HCT116 (cell line): ENCODE results near the gene ADGRF5. TPM values are rescaled to one million over a fixed set of nuclear protein-coding genes. Genes with fewer than 3 reads are reported as not detected.

ENCODE experiments used
- ATAC-seq: fragments of 200-7000 bp; cut with Tn5 transposase; 2 replicates; pipeline ENCODE4 v1.9.1; 2020; ENCODE audit warnings: mild to moderate bottlenecking, moderate library complexity
- BruUV-seq: library from RNA; stranded (reverse); fragments of 400-500 nt; replicated peaks from 2 replicates; lab custom pipeline; 2021; lab: Mats Ljungman, UMichigan
- CTCF ChIA-PET: fragments of 300-600 bp; sonication (Branson Sonifier 250); formaldehyde crosslinking; loops from one replicate; lab custom pipeline; 2021; ENCODE audit warnings: antibody characterized with exemption; lab: Charles Lee
- POLR2A ChIA-PET: fragments of 300-600, 350-600 bp; sonication (Branson Sonifier 250); formaldehyde crosslinking; loops from one replicate; lab custom pipeline; 2021; ENCODE audit warnings: antibody characterized with exemption; lab: Charles Lee
- RAD21 ChIA-PET, 2 experiments: fragments of 300-600 bp; sonication (Branson Sonifier 250); formaldehyde crosslinking; loops; one replicate each; lab custom pipeline; 2023; ENCODE audit warnings: low total read pairs in 2 of 2; ENCODE audit not compliant: uncharacterized antibody in 2 of 2, unreplicated experiment in 2 of 2, low non-redundant PET in 1 of 2; lab: Charles Lee
- DNase-seq: peaks from one replicate; pipeline ENCODE4 v3.0.0-alpha.2; 2010; ENCODE audit warnings: low read depth, low spot score
- H2AFZ ChIP-seq: fragments of 200-600 bp; shearing (Covaris generic), sonication (generic); 2 replicates; pipeline ENCODE4 v1.6.1; 2017; ENCODE audit warnings: low read depth, mixed run types, mixed read lengths, antibody characterized with exemption, low read length; ENCODE audit not compliant: poor library complexity, severe bottlenecking
- H3K27ac ChIP-seq: 2 replicates; pipeline ENCODE4 v1.5.1; 2012; ENCODE audit warnings: low read depth, low read length
- H3K27me3 ChIP-seq: fragments of 200-600 bp; sonication (generic); 2 replicates; pipeline ENCODE4 v1.6.1; 2016; ENCODE audit warnings: mixed run types, low read length, mixed read lengths; ENCODE audit not compliant: insufficient read depth
- H3K36me3 ChIP-seq, 2 experiments: fragments of 200-500 bp in 1 of 2; fragments of 200-600 bp in 1 of 2; sonication (Bioruptor generic) in 1 of 2; sonication (generic) in 1 of 2; 2 replicates each; pipeline versions ENCODE4 v1.5.1 to v1.6.1; 2014 to 2016; ENCODE audit warnings: low read length in 2 of 2, inconsistent platforms in 1 of 2, mixed read lengths in 1 of 2, mixed run types in 1 of 2; ENCODE audit not compliant: insufficient read depth in 2 of 2, control insufficient read depth in 1 of 2
- H3K4me1 ChIP-seq, 2 experiments: fragments of 200-600 bp in 1 of 2; sonication (generic) in 1 of 2; 2 replicates each; pipeline versions ENCODE4 v1.5.1 to v1.6.1; 2012 to 2017; ENCODE audit warnings: low read length in 2 of 2, inconsistent platforms in 1 of 2, mild to moderate bottlenecking in 1 of 2, mixed read lengths in 1 of 2, mixed run types in 1 of 2, moderate library complexity in 1 of 2; ENCODE audit not compliant: insufficient read depth in 2 of 2, control insufficient read depth in 1 of 2
- H3K4me2 ChIP-seq: fragments of 200-600 bp; sonication (generic); 2 replicates; pipeline ENCODE4 v1.6.1; 2017; ENCODE audit warnings: mixed run types, low read length, mixed read lengths
- H3K4me3 ChIP-seq, 2 experiments: fragments of 200-600 bp in 1 of 2; sonication (generic) in 1 of 2; replicated peaks in 1 of 2; 2 replicates each; pipeline ENCODE4 v1.5.1; 2011 to 2016; ENCODE audit warnings: low read length in 2 of 2, control low read depth in 1 of 2, low read depth in 1 of 2, mild to moderate bottlenecking in 1 of 2, mixed read lengths in 1 of 2, mixed run types in 1 of 2
- H3K79me2 ChIP-seq: fragments of 200-600 bp; sonication (generic); 2 replicates; pipeline ENCODE4 v1.6.1; 2017; ENCODE audit warnings: mild to moderate bottlenecking, mixed run types, low read length, moderate library complexity, mixed read lengths; ENCODE audit not compliant: insufficient read depth
- H3K9ac ChIP-seq: fragments of 200-600 bp; sonication (generic); 2 replicates; pipeline ENCODE4 v1.6.1; 2016; ENCODE audit warnings: low read length, mixed read lengths
- H3K9me2 ChIP-seq: fragments of 200-600 bp; sonication (generic), shearing (Covaris generic); 2 replicates; pipeline ENCODE4 v1.6.1; 2017; ENCODE audit warnings: mixed run types, mild to moderate bottlenecking, moderate library complexity; ENCODE audit not compliant: insufficient read depth
- H3K9me3 ChIP-seq, 2 experiments: fragments of 200-500 bp in 1 of 2; fragments of 200-600 bp in 1 of 2; sonication (Bioruptor generic) in 1 of 2; sonication (generic) in 1 of 2; 2 replicates each; pipeline ENCODE4 v1.6.1; 2014 to 2017; ENCODE audit warnings: low read length in 2 of 2, mixed read lengths in 2 of 2, inconsistent platforms in 1 of 2, low read depth in 1 of 2, mild to moderate bottlenecking in 1 of 2, mixed run types in 1 of 2, moderate library complexity in 1 of 2; ENCODE audit not compliant: control insufficient read depth in 1 of 2, insufficient read depth in 1 of 2
- H4K20me1 ChIP-seq: fragments of 200-600 bp; sonication (generic), shearing (Covaris generic); 2 replicates; pipeline ENCODE4 v1.6.1; 2017; ENCODE audit warnings: mixed run types, mild to moderate bottlenecking, moderate library complexity; ENCODE audit not compliant: insufficient read depth
- CBX3 ChIP-seq: IDR thresholded peaks from 2 replicates; pipeline ENCODE4 v1.6.1; 2012; ENCODE audit warnings: low read depth
- EZH2 ChIP-seq: fragments of 200-600 bp; sonication (generic); IDR thresholded peaks from 2 replicates; pipeline ENCODE4 v1.6.1; 2017; ENCODE audit warnings: antibody characterized with exemption, mixed run types
- JUND ChIP-seq: IDR thresholded peaks from 2 replicates; pipeline ENCODE4 v1.6.1; 2012
- MAX ChIP-seq: IDR thresholded peaks from 2 replicates; pipeline ENCODE4 v1.6.1; 2012
- REST ChIP-seq: IDR thresholded peaks from 2 replicates; pipeline ENCODE4 v1.6.1; 2012; ENCODE audit warnings: low read depth
- SP1 ChIP-seq: IDR thresholded peaks from 2 replicates; pipeline ENCODE4 v1.6.1; 2012; ENCODE audit warnings: low read depth
- ZFX ChIP-seq: fragments of 450-650 bp; IDR thresholded peaks from 2 replicates; pipeline ENCODE4 v1.6.1; 2017
- intact Hi-C: fragments of 100-400 bp; cut with micrococcal nuclease; formaldehyde crosslinking; loops from 2 replicates; pipeline ENCODE4 v1.10.0; 2022
- total RNA-seq: library from RNA; stranded (reverse); gene quantifications from one replicate; pipeline ENCODE4 v1.2.1, GENCODE V29; 2021; ENCODE audit not compliant: unreplicated experiment

ADGRF5 gene
- total RNA-seq, 1 experiment from 2014 or later = 0.17 TPM

GRCh38 chr6:46949632-46950280 is 28.0 kb upstream of the ADGRF5 start:
- BruUV-seq = no TSS peak
- intact Hi-C loops = no loop called here
- no peaks in the 10 kb centered on the region for H3K36me3 ChIP-seq
- no peaks in the 10 kb centered on the region for H3K4me1 ChIP-seq
- no peak for DNase-seq
- H3K4me3 ChIP-seq = no peak overlapping the region
- ChIA-PET RAD21 (no interaction called here), POLR2A (no interaction called here), CTCF (no interaction called here)
- ATAC-seq = no peak
- H3K9ac ChIP-seq = no peak overlapping the region
- H3K9me2 ChIP-seq = no peaks in the 10 kb centered on the region
- TF ChIP-seq ZFX = no peak
- H3K9me3 ChIP-seq = no peaks in the 10 kb centered on the region
- H3K27me3 ChIP-seq = no peaks in the 10 kb centered on the region
- no peaks in the 10 kb centered on the region for H3K79me2 ChIP-seq
- no peak overlapping the region for H3K27ac ChIP-seq
- no peak overlapping the region for H3K4me2 ChIP-seq
- no peaks in the 10 kb centered on the region for H4K20me1 ChIP-seq
- no peak overlapping the region for H2AFZ ChIP-seq

GRCh38 chr6:46948699-46949098 is 27.0 kb upstream of the ADGRF5 start:
- Histone ChIP-seq H3K27ac (no peak overlapping the region), H3K4me2 (no peak overlapping the region), H3K4me3 (no peak overlapping the region), H3K9me3 (no peaks in the 10 kb centered on the region)
- BruUV-seq = no TSS peak
- intact Hi-C loops = no loop called here
- TF ChIP-seq SP1 = no peak
- no peak for TF ChIP-seq ZFX
- TF ChIP-seq EZH2 = no peak
- no peak for TF ChIP-seq CBX3
- TF ChIP-seq REST = no peak
- TF ChIP-seq MAX = no peak
- TF ChIP-seq JUND = no peak
- TF ChIP-seq, all 23 proteins: peak for 0
- ChIA-PET POLR2A (no interaction called here), CTCF (no interaction called here), RAD21 (no interaction called here)
- H3K9ac ChIP-seq = no peak overlapping the region
- ATAC-seq (no peak), DNase-seq (no peak)
- H3K27me3 ChIP-seq = no peaks in the 10 kb centered on the region
- H3K4me1 ChIP-seq = no peaks in the 10 kb centered on the region
- no peaks in the 10 kb centered on the region for H3K9me2 ChIP-seq
- no peaks in the 10 kb centered on the region for H3K36me3 ChIP-seq
- H4K20me1 ChIP-seq = no peaks in the 10 kb centered on the region
- H2AFZ ChIP-seq = no peak overlapping the region
- H3K79me2 ChIP-seq = no peaks in the 10 kb centered on the region
